Muscle layer of duodenum (tissue), 2 donors: ENCODE results near the gene RPP25L.

Experiments used
- H3K27ac ChIP-seq: one replicate; pipeline ENCODE4 v1.7.0; 2013; ENCODE audit warnings: mild to moderate bottlenecking, low read length
- H3K27me3 ChIP-seq: one replicate; pipeline ENCODE4 v1.7.0; 2013; ENCODE audit warnings: low read depth, mild to moderate bottlenecking, control low read depth, low read length
- H3K36me3 ChIP-seq, 2 donors: one replicate each; pipeline ENCODE4 v1.7.0; 2013; ENCODE audit warnings: low read length in 2 of 2, control low read depth in 1 of 2, mild to moderate bottlenecking in 1 of 2; ENCODE audit not compliant: insufficient read depth in 2 of 2, control insufficient read depth in 1 of 2
- H3K4me1 ChIP-seq, 2 donors: one replicate each; pipeline ENCODE4 v1.7.0; 2013; ENCODE audit warnings: low read length in 2 of 2, mild to moderate bottlenecking in 2 of 2, control low read depth in 1 of 2, moderate library complexity in 1 of 2; ENCODE audit not compliant: insufficient read depth in 2 of 2, control insufficient read depth in 1 of 2
- H3K4me3 ChIP-seq, 2 donors: one replicate each; pipeline ENCODE4 v1.7.0; 2013; ENCODE audit warnings: low read length in 2 of 2, low read depth in 1 of 2, mild to moderate bottlenecking in 1 of 2
- H3K9me3 ChIP-seq, 2 donors: one replicate each; pipeline ENCODE4 v1.7.0; 2013; ENCODE audit warnings: low read length in 2 of 2, control low read depth in 1 of 2, mild to moderate bottlenecking in 1 of 2; ENCODE audit not compliant: control insufficient read depth in 1 of 2
- donor health status: healthy.

RPP25L gene

GRCh38 chr9:34570809-34571480, 41.0 kb downstream of the RPP25L start:
- Histone ChIP-seq H3K27me3 (no peaks in the 10 kb centered on the region), H3K36me3 (no peaks in the 10 kb centered on the region), H3K4me1 (no peaks in the 10 kb centered on the region), H3K4me3 (no peak overlapping the region), H3K9me3 (no peaks in the 10 kb centered on the region), H3K27ac (no peak overlapping the region)

GRCh38 chr9:34570376-34570775, 41.5 kb downstream of the RPP25L start:
- no peak overlapping the region for H3K27ac ChIP-seq
- H3K4me3 ChIP-seq = no peak overlapping the region
- H3K4me1 ChIP-seq = no peaks in the 10 kb centered on the region
- H3K9me3 ChIP-seq = no peaks in the 10 kb centered on the region
- no peaks in the 10 kb centered on the region for H3K36me3 ChIP-seq
- no peaks in the 10 kb centered on the region for H3K27me3 ChIP-seq

GRCh38 chr9:34568774-34569173, 43.1 kb downstream of the RPP25L start:
- Histone ChIP-seq H3K36me3 (no peaks in the 10 kb centered on the region), H3K27me3 (no peaks in the 10 kb centered on the region), H3K9me3 (no peaks in the 10 kb centered on the region), H3K27ac (no peak overlapping the region), H3K4me1 (no peaks in the 10 kb centered on the region), H3K4me3 (no peak overlapping the region)

GRCh38 chr9:34568133-34568532, 43.8 kb downstream of the RPP25L start:
- no peaks in the 10 kb centered on the region for H3K4me1 ChIP-seq
- H3K27me3 ChIP-seq = no peaks in the 10 kb centered on the region
- H3K27ac ChIP-seq = no peak overlapping the region
- H3K4me3 ChIP-seq = no peak overlapping the region
- no peaks in the 10 kb centered on the region for H3K9me3 ChIP-seq
- no peaks in the 10 kb centered on the region for H3K36me3 ChIP-seq

GRCh38 chr9:34566972-34567371, 44.9 kb downstream of the RPP25L start:
- H3K27ac ChIP-seq = no peak overlapping the region
- H3K27me3 ChIP-seq = no peaks in the 10 kb centered on the region
- no peaks in the 10 kb centered on the region for H3K36me3 ChIP-seq
- no peaks in the 10 kb centered on the region for H3K4me1 ChIP-seq
- no peak overlapping the region for H3K4me3 ChIP-seq
- peaks cover 0 to 5% of the 10 kb centered on the region in 2 donors for H3K9me3 ChIP-seq

- H3K4me1 ChIP-seq = no peaks in the 10 kb centered on the region
- H3K9me3 ChIP-seq = peaks cover 0 to 6% of the 10 kb centered on the region in 2 donors
- H3K27me3 ChIP-seq = no peaks in the 10 kb centered on the region
- H3K4me3 ChIP-seq = no peak overlapping the region
- no peaks in the 10 kb centered on the region for H3K36me3 ChIP-seq
- no peak overlapping the region for H3K27ac ChIP-seq
These were observed 45.6 kb downstream of the RPP25L start for GRCh38 chr9:34566322-34566721.

GRCh38 chr9:34565856-34566255, 46.0 kb downstream of the RPP25L start:
- no peaks in the 10 kb centered on the region for H3K27me3 ChIP-seq
- no peak overlapping the region for H3K27ac ChIP-seq
- H3K4me3 ChIP-seq = no peak overlapping the region
- H3K9me3 ChIP-seq = peaks cover 0 to 6% of the 10 kb centered on the region in 2 donors
- no peaks in the 10 kb centered on the region for H3K36me3 ChIP-seq
- peaks cover 0 to under 1% of the 10 kb centered on the region in 2 donors for H3K4me1 ChIP-seq

- Histone ChIP-seq H3K27me3 (no peaks in the 10 kb centered on the region), H3K27ac (no peak overlapping the region), H3K36me3 (no peaks in the 10 kb centered on the region), H3K4me1 (peaks cover 0 to 9% of the 10 kb centered on the region in 2 donors), H3K9me3 (peaks cover 0 to 6% of the 10 kb centered on the region in 2 donors), H3K4me3 (no peak overlapping the region)
These were observed 47.3 kb downstream of the RPP25L start for GRCh38 chr9:34564617-34565016.

- peaks cover 0 to 15% of the 10 kb centered on the region in 2 donors for H3K4me1 ChIP-seq
- H3K36me3 ChIP-seq = no peaks in the 10 kb centered on the region
- no peak overlapping the region for H3K27ac ChIP-seq
- peaks cover 0 to 6% of the 10 kb centered on the region in 2 donors for H3K9me3 ChIP-seq
- H3K4me3 ChIP-seq = no peak overlapping the region
- no peaks in the 10 kb centered on the region for H3K27me3 ChIP-seq
These were observed 48.6 kb downstream of the RPP25L start for GRCh38 chr9:34563262-34563661.

GRCh38 chr9:34562135-34562745, 49.7 kb downstream of the RPP25L start:
- no peaks in the 10 kb centered on the region for H3K36me3 ChIP-seq
- H3K9me3 ChIP-seq = peaks cover 0 to 6% of the 10 kb centered on the region in 2 donors
- H3K27me3 ChIP-seq = no peaks in the 10 kb centered on the region
- H3K4me1 ChIP-seq = peaks cover 0 to 15% of the 10 kb centered on the region in 2 donors
- no peak overlapping the region for H3K27ac ChIP-seq
- no peak overlapping the region for H3K4me3 ChIP-seq

- H3K27me3 ChIP-seq = no peaks in the 10 kb centered on the region
- H3K36me3 ChIP-seq = no peaks in the 10 kb centered on the region
- no peak overlapping the region for H3K27ac ChIP-seq
- H3K4me1 ChIP-seq = peaks cover 0 to 15% of the 10 kb centered on the region in 2 donors
- H3K4me3 ChIP-seq = no peak overlapping the region
- H3K9me3 ChIP-seq = peaks cover 0 to 6% of the 10 kb centered on the region in 2 donors
These were observed 51.2 kb downstream of the RPP25L start for GRCh38 chr9:34560599-34561214.
